ENCODE results near the gene HDGFL1. TPM values are rescaled to one million over a fixed set of nuclear protein-coding genes. Genes with fewer than 3 reads are reported as not detected.

The HDGFL1 gene
- total and polyA plus RNA-seq, 2 experiments from 2014 or later: not detected

DNA sequence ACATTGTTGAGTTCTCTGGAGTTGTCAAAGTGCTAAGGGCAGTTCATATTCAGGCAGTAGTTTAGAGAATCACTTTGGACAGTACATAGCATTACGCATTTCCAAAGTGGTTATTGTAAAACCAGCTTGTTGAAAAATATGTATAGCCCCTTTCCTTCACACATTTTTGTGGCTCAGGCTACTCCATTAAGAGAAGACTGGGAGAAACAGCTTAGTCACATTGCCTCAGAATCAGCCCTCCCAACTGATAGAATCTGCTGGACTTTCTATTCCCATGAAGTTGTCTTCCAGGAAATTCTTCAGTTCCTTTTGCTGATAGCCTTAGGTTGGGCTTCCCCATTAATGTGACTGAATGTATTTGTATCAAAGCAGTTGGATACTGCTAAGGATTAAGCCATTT lies 39.5 kb upstream of the HDGFL1 start:
- H3K27ac Mint-ChIP-seq: no peak overlapping the region
- Histone ChIP-seq H3F3A (replicated peaks; ENCODE audit: low read depth) (no peaks in the 10 kb centered on the region), H4K20me1 (replicated peaks; ENCODE audit: insufficient read depth) (no peaks in the 10 kb centered on the region), H2AFZ (no peak overlapping the region), H3K79me2 (replicated peaks; ENCODE audit: insufficient read depth) (no peaks in the 10 kb centered on the region), H3K27me3 (ENCODE audit: insufficient read depth) (no peaks in the 10 kb centered on the region), H3K4me1 (ENCODE audit: insufficient read depth) (no peaks in the 10 kb centered on the region), H3K36me3 (ENCODE audit: insufficient read depth) (no peaks in the 10 kb centered on the region), H3K9me2 (ENCODE audit: insufficient read depth) (no peaks in the 10 kb centered on the region), H3K27ac (ENCODE audit: low read depth) (no peak overlapping the region), H3K4me2 (no peak overlapping the region), H3K4me3 (no peak overlapping the region)
- H3K27me3 Mint-ChIP-seq (ENCODE audit: insufficient read depth, low read depth, poor library complexity): no peaks in the 10 kb centered on the region
- no peaks in the 10 kb centered on the region for H3K4me1 Mint-ChIP-seq
- ATAC-seq: no peak
- no peaks in the 10 kb centered on the region for H3K9me3 Mint-ChIP-seq
- H3K36me3 Mint-ChIP-seq (ENCODE audit: low read depth): no peaks in the 10 kb centered on the region
- H3K4me3 Mint-ChIP-seq: no peak overlapping the region
- DNase-seq (ENCODE audit: low spot score): no peak
- TF ChIP-seq REST (IDR thresholded peaks at IDR 0.05; ENCODE audit: unreplicated experiment): no peak
- TF ChIP-seq EZH2phosphoT487 (IDR thresholded peaks at IDR 0.05; ENCODE audit: unreplicated experiment): no peak
- no peak for TF ChIP-seq JUNB (IDR thresholded peaks at IDR 0.05; ENCODE audit: unreplicated experiment)
- TF ChIP-seq CTCF (conservative IDR thresholded peaks at IDR 0.05; ENCODE audit: low read depth in 2 of 2): no peak
- TF ChIP-seq POLR2AphosphoS5 (IDR thresholded peaks at IDR 0.05; ENCODE audit: low read depth): no peak
- no peak for TF ChIP-seq CREB1 (CRISPR knock-in tag; IDR thresholded peaks at IDR 0.05; ENCODE audit: low read depth)
- TF ChIP-seq ZNF331 (CRISPR knock-in tag; IDR thresholded peaks at IDR 0.05; ENCODE audit: low read depth): no peak
- TF ChIP-seq ZNF114 (CRISPR knock-in tag; IDR thresholded peaks at IDR 0.05): no peak
- TF ChIP-seq STAT1 (IDR thresholded peaks at IDR 0.05; ENCODE audit: unreplicated experiment): no peak
- TF ChIP-seq, protein P1, sequence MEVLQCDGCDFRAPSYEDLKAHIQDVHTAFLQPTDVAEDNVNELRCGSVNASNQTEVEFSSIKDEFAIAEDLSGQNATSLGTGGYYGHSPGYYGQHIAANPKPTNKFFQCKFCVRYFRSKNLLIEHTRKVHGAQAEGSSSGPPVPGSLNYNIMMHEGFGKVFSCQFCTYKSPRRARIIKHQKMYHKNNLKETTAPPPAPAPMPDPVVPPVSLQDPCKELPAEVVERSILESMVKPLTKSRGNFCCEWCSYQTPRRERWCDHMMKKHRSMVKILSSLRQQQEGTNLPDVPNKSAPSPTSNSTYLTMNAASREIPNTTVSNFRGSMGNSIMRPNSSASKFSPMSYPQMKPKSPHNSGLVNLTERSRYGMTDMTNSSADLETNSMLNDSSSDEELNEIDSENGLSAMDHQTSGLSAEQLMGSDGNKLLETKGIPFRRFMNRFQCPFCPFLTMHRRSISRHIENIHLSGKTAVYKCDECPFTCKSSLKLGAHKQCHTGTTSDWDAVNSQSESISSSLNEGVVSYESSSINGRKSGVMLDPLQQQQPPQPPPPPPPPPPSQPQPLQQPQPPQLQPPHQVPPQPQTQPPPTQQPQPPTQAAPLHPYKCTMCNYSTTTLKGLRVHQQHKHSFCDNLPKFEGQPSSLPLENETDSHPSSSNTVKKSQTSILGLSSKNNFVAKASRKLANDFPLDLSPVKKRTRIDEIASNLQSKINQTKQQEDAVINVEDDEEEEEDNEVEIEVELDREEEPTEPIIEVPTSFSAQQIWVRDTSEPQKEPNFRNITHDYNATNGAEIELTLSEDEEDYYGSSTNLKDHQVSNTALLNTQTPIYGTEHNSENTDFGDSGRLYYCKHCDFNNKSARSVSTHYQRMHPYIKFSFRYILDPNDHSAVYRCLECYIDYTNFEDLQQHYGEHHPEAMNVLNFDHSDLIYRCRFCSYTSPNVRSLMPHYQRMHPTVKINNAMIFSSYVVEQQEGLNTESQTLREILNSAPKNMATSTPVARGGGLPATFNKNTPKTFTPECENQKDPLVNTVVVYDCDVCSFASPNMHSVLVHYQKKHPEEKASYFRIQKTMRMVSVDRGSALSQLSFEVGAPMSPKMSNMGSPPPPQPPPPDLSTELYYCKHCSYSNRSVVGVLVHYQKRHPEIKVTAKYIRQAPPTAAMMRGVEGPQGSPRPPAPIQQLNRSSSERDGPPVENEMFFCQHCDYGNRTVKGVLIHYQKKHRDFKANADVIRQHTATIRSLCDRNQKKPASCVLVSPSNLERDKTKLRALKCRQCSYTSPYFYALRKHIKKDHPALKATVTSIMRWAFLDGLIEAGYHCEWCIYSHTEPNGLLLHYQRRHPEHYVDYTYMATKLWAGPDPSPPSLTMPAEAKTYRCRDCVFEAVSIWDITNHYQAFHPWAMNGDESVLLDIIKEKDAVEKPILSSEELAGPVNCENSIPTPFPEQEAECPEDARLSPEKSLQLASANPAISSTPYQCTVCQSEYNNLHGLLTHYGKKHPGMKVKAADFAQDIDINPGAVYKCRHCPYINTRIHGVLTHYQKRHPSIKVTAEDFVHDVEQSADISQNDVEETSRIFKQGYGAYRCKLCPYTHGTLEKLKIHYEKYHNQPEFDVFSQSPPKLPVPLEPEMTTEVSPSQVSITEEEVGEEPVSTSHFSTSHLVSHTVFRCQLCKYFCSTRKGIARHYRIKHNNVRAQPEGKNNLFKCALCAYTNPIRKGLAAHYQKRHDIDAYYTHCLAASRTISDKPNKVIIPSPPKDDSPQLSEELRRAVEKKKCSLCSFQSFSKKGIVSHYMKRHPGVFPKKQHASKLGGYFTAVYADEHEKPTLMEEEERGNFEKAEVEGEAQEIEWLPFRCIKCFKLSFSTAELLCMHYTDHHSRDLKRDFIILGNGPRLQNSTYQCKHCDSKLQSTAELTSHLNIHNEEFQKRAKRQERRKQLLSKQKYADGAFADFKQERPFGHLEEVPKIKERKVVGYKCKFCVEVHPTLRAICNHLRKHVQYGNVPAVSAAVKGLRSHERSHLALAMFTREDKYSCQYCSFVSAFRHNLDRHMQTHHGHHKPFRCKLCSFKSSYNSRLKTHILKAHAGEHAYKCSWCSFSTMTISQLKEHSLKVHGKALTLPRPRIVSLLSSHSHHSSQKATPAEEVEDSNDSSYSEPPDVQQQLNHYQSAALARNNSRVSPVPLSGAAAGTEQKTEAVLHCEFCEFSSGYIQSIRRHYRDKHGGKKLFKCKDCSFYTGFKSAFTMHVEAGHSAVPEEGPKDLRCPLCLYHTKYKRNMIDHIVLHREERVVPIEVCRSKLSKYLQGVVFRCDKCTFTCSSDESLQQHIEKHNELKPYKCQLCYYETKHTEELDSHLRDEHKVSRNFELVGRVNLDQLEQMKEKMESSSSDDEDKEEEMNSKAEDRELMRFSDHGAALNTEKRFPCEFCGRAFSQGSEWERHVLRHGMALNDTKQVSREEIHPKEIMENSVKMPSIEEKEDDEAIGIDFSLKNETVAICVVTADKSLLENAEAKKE (CRISPR knock-in tag; IDR thresholded peaks at IDR 0.05): no peak
- no peak for TF ChIP-seq EZH2 (IDR thresholded peaks at IDR 0.05; ENCODE audit: low read depth, unreplicated experiment)
- TF ChIP-seq, protein P2, sequence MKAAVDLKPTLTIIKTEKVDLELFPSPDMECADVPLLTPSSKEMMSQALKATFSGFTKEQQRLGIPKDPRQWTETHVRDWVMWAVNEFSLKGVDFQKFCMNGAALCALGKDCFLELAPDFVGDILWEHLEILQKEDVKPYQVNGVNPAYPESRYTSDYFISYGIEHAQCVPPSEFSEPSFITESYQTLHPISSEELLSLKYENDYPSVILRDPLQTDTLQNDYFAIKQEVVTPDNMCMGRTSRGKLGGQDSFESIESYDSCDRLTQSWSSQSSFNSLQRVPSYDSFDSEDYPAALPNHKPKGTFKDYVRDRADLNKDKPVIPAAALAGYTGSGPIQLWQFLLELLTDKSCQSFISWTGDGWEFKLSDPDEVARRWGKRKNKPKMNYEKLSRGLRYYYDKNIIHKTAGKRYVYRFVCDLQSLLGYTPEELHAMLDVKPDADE (IDR thresholded peaks at IDR 0.05): no peak
- TF ChIP-seq NANOG (IDR thresholded peaks at IDR 0.05; ENCODE audit: borderline replicate concordance): no peak
